Measurements from ENCODE around the gene FARP2. TPM values are rescaled to one million over a fixed set of nuclear protein-coding genes. Genes with fewer than 3 reads are reported as not detected.
"Not testable (repeated sequence)": the region's sequence is repeated elsewhere in the genome, so short reads cannot be mapped to it uniquely, and the experiment has no call there.

FARP2 gene
- total RNA-seq, 5 donors from 2014 or later (not counting 1 experiment from before 2014, with no cell fraction given) = 15.8 to 27.5 (median 18.5) TPM

DNA sequence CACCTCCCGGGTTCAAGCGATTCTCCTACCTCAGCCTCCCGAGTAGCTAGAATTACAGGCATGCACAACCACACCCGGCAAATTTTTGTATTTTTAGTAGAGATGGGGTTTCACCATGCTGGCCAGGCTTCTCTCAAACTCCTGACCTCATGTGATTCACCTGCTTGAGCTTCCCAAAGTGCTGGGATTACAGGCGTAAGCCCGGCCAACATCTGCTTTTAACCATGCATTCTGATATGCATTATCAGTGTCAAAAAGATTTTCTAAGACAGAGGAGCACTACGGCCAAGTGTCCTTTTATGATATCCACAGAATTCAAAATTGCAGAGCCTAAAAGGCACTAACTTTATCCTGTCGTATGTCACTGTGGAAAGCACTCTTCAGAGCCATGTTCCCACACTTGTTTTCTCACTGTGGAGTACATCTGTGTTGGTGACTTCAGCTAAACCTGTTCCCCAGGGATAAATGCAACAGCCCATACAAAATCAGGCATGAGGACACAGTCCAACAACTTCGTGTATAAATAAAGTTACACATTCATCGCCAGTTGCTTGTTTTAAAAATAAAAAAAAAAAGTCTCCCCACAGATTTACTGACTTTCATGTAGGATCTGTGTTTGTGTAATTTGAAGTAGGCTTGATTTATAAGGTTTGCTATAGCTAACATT, 95.9 kb downstream of the FARP2 start:
- H3K4me1 Mint-ChIP-seq = no peaks in the 10 kb centered on the region
- H3K27ac ChIP-seq (ENCODE audit: low read length) = no peak overlapping the region
- H3K27ac Mint-ChIP-seq = no peak overlapping the region
- ATAC-seq (replicated peaks in 1 of 4) (no peak), DNase-seq (no peak)
- H3K9me3 ChIP-seq = no peaks in the 10 kb centered on the region
- H3K4me3 Mint-ChIP-seq = no peak overlapping the region
- H3K36me3 ChIP-seq (ENCODE audit: control insufficient read depth in 2 of 2, extremely low read depth in 1 of 2, insufficient read depth in 1 of 2, low read length in 1 of 2) = no peaks in the 10 kb centered on the region
- ChIA-PET CTCF (no interaction called here), POLR2A (no interaction called here)
- H3K9me3 Mint-ChIP-seq = no peaks in the 10 kb centered on the region
- peaks cover 18 to 45% of the 10 kb centered on the region in 2 experiments for H3K27me3 ChIP-seq (replicated peaks in 1 of 2; ENCODE audit: control insufficient read depth in 2 of 2, extremely low read depth in 1 of 2, insufficient read depth in 2 of 2, low read length in 1 of 2)
- 95% methylated on average over 4 of the region's 10 CpGs for WGBS (ENCODE audit: insufficient coverage)
- H3K27me3 Mint-ChIP-seq = peaks cover 38 to 39% of the 10 kb centered on the region in 2 donors
- H3K4me1 ChIP-seq (ENCODE audit: control insufficient read depth in 1 of 2, extremely low read depth in 1 of 2, insufficient read depth in 2 of 2, low read length in 2 of 2) = no peaks in the 10 kb centered on the region
- H3K36me3 Mint-ChIP-seq = peaks cover 14% of the 10 kb centered on the region
- H3K4me3 ChIP-seq (ENCODE audit: control insufficient read depth in 1 of 2, extremely low read depth in 1 of 2, low read length in 1 of 2) = no peak overlapping the region

DNA sequence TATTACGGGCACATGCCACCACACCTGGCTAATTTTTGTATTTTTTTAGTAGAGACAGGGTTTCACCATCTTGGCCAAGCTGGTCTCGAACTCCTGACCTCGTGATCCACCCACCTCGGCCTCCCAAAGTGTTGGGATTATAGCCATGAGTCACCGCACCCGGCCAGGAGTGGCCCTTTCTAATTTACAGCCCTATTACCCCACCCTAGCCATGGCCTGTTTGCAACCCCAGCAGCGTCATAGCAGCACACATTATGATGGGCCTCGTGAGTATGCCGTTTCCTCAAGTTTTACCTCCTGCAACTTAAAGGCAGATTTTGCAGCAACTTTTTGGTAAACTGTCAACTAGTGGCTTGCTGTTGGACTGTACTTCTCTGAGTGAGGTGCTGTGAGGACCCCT, 97.8 kb downstream of the FARP2 start:
- WGBS (ENCODE audit: insufficient coverage) = 85% methylated on average over 8 of the region's 9 CpGs
- H3K36me3 Mint-ChIP-seq; H3K27ac Mint-ChIP-seq; H3K4me3 ChIP-seq (ENCODE audit: control insufficient read depth in 1 of 2, extremely low read depth in 1 of 2, low read length in 1 of 2); POLR2A ChIA-PET; H3K4me3 Mint-ChIP-seq; H3K9me3 ChIP-seq; H3K4me1 ChIP-seq (ENCODE audit: control insufficient read depth in 1 of 2, extremely low read depth in 1 of 2, insufficient read depth in 2 of 2, low read length in 2 of 2); H3K4me1 Mint-ChIP-seq; CTCF ChIA-PET; DNase-seq; H3K9me3 Mint-ChIP-seq; H3K36me3 ChIP-seq (ENCODE audit: control insufficient read depth in 2 of 2, extremely low read depth in 1 of 2, insufficient read depth in 1 of 2, low read length in 1 of 2); H3K27ac ChIP-seq (ENCODE audit: low read length); ATAC-seq (replicated peaks in 1 of 4): not testable (repeated sequence)
- peaks cover 9 to 44% of the 10 kb centered on the region in 2 experiments for H3K27me3 ChIP-seq (replicated peaks in 1 of 2; ENCODE audit: control insufficient read depth in 2 of 2, extremely low read depth in 1 of 2, insufficient read depth in 2 of 2, low read length in 1 of 2)
- H3K27me3 Mint-ChIP-seq = peaks cover 25 to 31% of the 10 kb centered on the region in 2 donors

DNA sequence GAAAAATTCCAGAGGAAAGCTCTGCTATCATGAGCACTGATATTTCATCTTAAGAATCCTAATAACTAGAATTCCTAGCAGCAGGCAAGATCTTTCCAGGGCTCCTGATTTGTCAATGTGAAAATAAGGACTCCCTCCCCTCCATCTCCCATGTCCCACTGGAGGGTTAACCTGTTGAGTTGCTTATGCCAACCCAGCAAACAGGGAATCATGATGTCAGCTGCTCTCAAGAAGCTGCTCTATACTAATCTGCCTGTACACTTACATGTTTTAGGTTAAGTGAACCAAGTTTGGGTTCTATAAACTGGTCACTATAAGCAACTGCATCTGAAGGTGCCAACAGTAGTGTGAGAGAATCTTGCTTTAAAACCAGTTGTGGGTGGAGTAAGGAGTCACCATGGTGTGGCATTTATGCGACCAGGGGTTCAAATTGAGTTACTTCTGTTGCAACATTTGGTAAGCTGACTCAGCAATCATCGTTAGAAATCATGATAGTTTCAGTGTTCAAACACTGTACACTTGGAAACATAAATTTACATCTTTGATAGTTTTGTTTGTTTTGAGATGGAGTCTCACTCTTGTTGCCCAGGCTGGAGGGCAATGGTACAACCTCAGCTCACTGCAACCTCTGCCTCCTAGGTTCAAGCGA, 98.9 kb downstream of the FARP2 start:
- Histone ChIP-seq H3K27me3 (replicated peaks in 1 of 2; ENCODE audit: control insufficient read depth in 2 of 2, extremely low read depth in 1 of 2, insufficient read depth in 2 of 2, low read length in 1 of 2) (peaks cover 7 to 36% of the 10 kb centered on the region in 2 experiments), H3K27ac (ENCODE audit: low read length) (no peak overlapping the region), H3K36me3 (ENCODE audit: control insufficient read depth in 2 of 2, extremely low read depth in 1 of 2, insufficient read depth in 1 of 2, low read length in 1 of 2) (no peaks in the 10 kb centered on the region), H3K4me1 (ENCODE audit: control insufficient read depth in 1 of 2, extremely low read depth in 1 of 2, insufficient read depth in 2 of 2, low read length in 2 of 2) (no peaks in the 10 kb centered on the region), H3K4me3 (ENCODE audit: control insufficient read depth in 1 of 2, extremely low read depth in 1 of 2, low read length in 1 of 2) (no peak overlapping the region), H3K9me3 (no peaks in the 10 kb centered on the region)
- Mint-ChIP-seq H3K36me3 (peaks cover 2% of the 10 kb centered on the region), H3K9me3 (no peaks in the 10 kb centered on the region), H3K4me3 (no peak overlapping the region), H3K27me3 (peaks cover 17 to 29% of the 10 kb centered on the region in 2 donors), H3K27ac (no peak overlapping the region), H3K4me1 (no peaks in the 10 kb centered on the region)
- DNase-seq = no peak
- ChIA-PET CTCF (no interaction called here), POLR2A (no interaction called here)
- WGBS (ENCODE audit: insufficient coverage) = 80% methylated on average over 1 of the region's 3 CpGs
- ATAC-seq (replicated peaks in 1 of 4) = no peak

DNA sequence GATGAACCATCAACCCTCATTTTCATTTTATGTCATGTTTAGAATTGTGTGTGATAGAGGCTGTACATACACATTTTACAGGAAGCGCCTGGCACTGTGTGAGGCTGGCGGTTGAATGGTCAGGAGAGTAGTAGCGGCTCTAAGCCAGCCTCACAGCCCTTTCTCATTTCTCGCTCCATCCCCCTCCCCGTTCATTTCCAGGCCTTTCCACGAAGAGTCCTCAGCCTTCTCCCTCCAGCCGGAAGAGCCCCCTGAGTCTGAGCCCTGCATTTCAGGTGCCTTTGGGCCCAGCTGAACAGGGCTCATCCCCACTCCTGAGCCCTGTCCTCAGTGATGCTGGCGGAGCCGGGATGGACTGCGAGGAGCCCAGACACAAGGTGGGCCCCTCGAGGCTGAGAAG, 100.5 kb downstream of the FARP2 start:
- no peak for ATAC-seq (replicated peaks in 1 of 4)
- Mint-ChIP-seq H3K4me1 (no peaks in the 10 kb centered on the region), H3K36me3 (no peaks in the 10 kb centered on the region), H3K4me3 (no peak overlapping the region), H3K27me3 (peaks cover 16 to 29% of the 10 kb centered on the region in 2 donors), H3K27ac (no peak overlapping the region), H3K9me3 (no peaks in the 10 kb centered on the region)
- Histone ChIP-seq H3K27ac (ENCODE audit: low read length) (no peak overlapping the region), H3K36me3 (ENCODE audit: control insufficient read depth in 2 of 2, extremely low read depth in 1 of 2, insufficient read depth in 1 of 2, low read length in 1 of 2) (no peaks in the 10 kb centered on the region), H3K27me3 (replicated peaks in 1 of 2; ENCODE audit: control insufficient read depth in 2 of 2, extremely low read depth in 1 of 2, insufficient read depth in 2 of 2, low read length in 1 of 2) (peaks cover 7 to 27% of the 10 kb centered on the region in 2 experiments), H3K9me3 (no peaks in the 10 kb centered on the region), H3K4me3 (ENCODE audit: control insufficient read depth in 1 of 2, extremely low read depth in 1 of 2, low read length in 1 of 2) (no peak overlapping the region), H3K4me1 (ENCODE audit: control insufficient read depth in 1 of 2, extremely low read depth in 1 of 2, insufficient read depth in 2 of 2, low read length in 2 of 2) (no peaks in the 10 kb centered on the region)
- 84% methylated on average over 8 of the region's 11 CpGs for WGBS (ENCODE audit: insufficient coverage)
- CTCF ChIA-PET = no interaction called here
- POLR2A ChIA-PET = no interaction called here
- DNase-seq = no peak

DNA sequence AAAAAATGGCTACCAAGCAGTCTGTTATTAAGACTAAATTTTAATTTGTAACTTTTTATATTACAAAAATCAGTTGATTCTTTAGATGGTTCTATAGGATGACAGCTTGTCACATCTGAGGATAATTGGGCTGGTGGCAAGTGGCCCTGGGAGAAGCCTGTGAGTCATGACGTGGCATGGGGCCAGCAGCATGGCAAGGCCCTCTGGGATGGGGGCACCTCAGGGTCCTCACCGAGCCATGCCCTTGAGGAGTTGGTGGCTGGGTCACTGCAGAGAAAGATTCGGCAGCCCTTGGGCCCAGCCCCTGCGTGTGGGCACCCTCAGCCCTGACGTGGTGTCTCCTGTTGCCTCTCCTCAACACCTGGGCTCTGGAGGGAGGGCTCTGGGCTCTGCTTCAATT, 102.6 kb downstream of the FARP2 start:
- H3K4me3 Mint-ChIP-seq = no peak overlapping the region
- H3K9me3 Mint-ChIP-seq = no peaks in the 10 kb centered on the region
- no peak for DNase-seq
- Histone ChIP-seq H3K27ac (ENCODE audit: low read length) (no peak overlapping the region), H3K9me3 (no peaks in the 10 kb centered on the region), H3K4me3 (ENCODE audit: control insufficient read depth in 1 of 2, extremely low read depth in 1 of 2, low read length in 1 of 2) (no peak overlapping the region), H3K27me3 (replicated peaks in 1 of 2; ENCODE audit: control insufficient read depth in 2 of 2, extremely low read depth in 1 of 2, insufficient read depth in 2 of 2, low read length in 1 of 2) (peaks cover 2 to 27% of the 10 kb centered on the region in 2 experiments), H3K36me3 (ENCODE audit: control insufficient read depth in 2 of 2, extremely low read depth in 1 of 2, insufficient read depth in 1 of 2, low read length in 1 of 2) (no peaks in the 10 kb centered on the region), H3K4me1 (ENCODE audit: control insufficient read depth in 1 of 2, extremely low read depth in 1 of 2, insufficient read depth in 2 of 2, low read length in 2 of 2) (no peaks in the 10 kb centered on the region)
- 87% methylated on average over 4 of the region's 5 CpGs for WGBS (ENCODE audit: insufficient coverage)
- H3K27me3 Mint-ChIP-seq = peaks cover 13 to 21% of the 10 kb centered on the region in 2 donors
- POLR2A ChIA-PET = no interaction called here
- no peak overlapping the region for H3K27ac Mint-ChIP-seq
- H3K4me1 Mint-ChIP-seq = no peaks in the 10 kb centered on the region
- H3K36me3 Mint-ChIP-seq = no peaks in the 10 kb centered on the region
- no peak for ATAC-seq (replicated peaks in 1 of 4)
- CTCF ChIA-PET = no interaction called here

DNA sequence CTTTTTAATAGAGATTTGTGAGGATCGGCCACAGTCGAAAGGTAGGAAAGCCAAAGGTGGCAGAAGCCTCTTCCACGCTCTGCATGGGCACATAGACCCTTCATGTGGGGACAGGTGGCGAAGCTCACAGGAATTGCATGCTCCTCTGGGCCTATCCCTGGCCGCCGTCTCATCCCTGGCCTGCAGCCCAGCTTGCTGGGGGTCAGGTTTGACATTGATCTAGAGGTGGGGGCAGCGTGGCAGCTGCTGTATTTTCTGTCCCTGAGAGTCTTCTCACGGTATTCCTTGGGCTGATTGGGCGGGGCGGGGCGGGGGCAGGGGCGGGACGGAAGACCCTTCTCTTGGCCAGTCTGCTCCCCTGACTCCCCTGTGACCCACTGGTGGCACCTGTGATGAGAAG, 103.4 kb downstream of the FARP2 start:
- ATAC-seq (replicated peaks in 1 of 4) = no peak

More for the DNA sequence above, 103.4 kb downstream of the FARP2 start:
- H3K9me3 ChIP-seq = no peaks in the 10 kb centered on the region
- H3K4me1 Mint-ChIP-seq = no peaks in the 10 kb centered on the region
- WGBS (ENCODE audit: insufficient coverage) = 91% methylated on average over 8 of the region's 13 CpGs
- DNase-seq = no peak
- ChIA-PET POLR2A (no interaction called here), CTCF (no interaction called here)
- H3K4me3 ChIP-seq (ENCODE audit: control insufficient read depth in 1 of 2, extremely low read depth in 1 of 2, low read length in 1 of 2) = no peak overlapping the region
- H3K27ac Mint-ChIP-seq = no peak overlapping the region
- H3K4me1 ChIP-seq (ENCODE audit: control insufficient read depth in 1 of 2, extremely low read depth in 1 of 2, insufficient read depth in 2 of 2, low read length in 2 of 2) = no peaks in the 10 kb centered on the region
- peaks cover 8 to 15% of the 10 kb centered on the region in 2 donors for H3K27me3 Mint-ChIP-seq
- H3K36me3 ChIP-seq (ENCODE audit: control insufficient read depth in 2 of 2, extremely low read depth in 1 of 2, insufficient read depth in 1 of 2, low read length in 1 of 2) = no peaks in the 10 kb centered on the region
- no peak overlapping the region for H3K4me3 Mint-ChIP-seq
- H3K27me3 ChIP-seq (replicated peaks in 1 of 2; ENCODE audit: control insufficient read depth in 2 of 2, extremely low read depth in 1 of 2, insufficient read depth in 2 of 2, low read length in 1 of 2) = peaks cover 2 to 23% of the 10 kb centered on the region in 2 experiments
- no peaks in the 10 kb centered on the region for H3K9me3 Mint-ChIP-seq
- H3K27ac ChIP-seq (ENCODE audit: low read length) = no peak overlapping the region
- no peaks in the 10 kb centered on the region for H3K36me3 Mint-ChIP-seq

All from T-cell (primary cell).